NB4 (cell line): Measurements from ENCODE around the gene NELL1.

Experiments used
- CTCF ChIP-seq: IDR thresholded peaks from one replicate; pipeline ENCODE4 v1.5.1; 2012; ENCODE audit warnings: low read depth, low read length
- MAX ChIP-seq: IDR thresholded peaks from 2 replicates; pipeline ENCODE4 v1.6.1; 2011; ENCODE audit warnings: low read depth, low read length
- MYC ChIP-seq: IDR thresholded peaks from 2 replicates; pipeline ENCODE4 v1.6.1; 2011; ENCODE audit warnings: low read depth, low read length
- POLR2A ChIP-seq: IDR thresholded peaks from 2 replicates; pipeline ENCODE4 v1.6.1; 2011; ENCODE audit warnings: mild to moderate bottlenecking; ENCODE audit not compliant: insufficient read length; ENCODE audit errors: extremely low read depth

- TF ChIP-seq CTCF (no peak), POLR2A (no peak), MYC (no peak), MAX (no peak)
Measured at GRCh38 chr11:20631519-20632168, 37.7 kb upstream of the NELL1 start.
